Measurements from ENCODE around the gene FBXO41.

- TF ChIP-seq POLR2AphosphoS5 (IDR thresholded peaks at IDR 0.05; ENCODE audit: low read depth, low read length), result no peak
- no peak for TF ChIP-seq CTCF (IDR thresholded peaks at IDR 0.05)
Observed at GRCh38 chr2:73215254-73215653, 69.0 kb downstream of the FBXO41 start.
